Keratinocyte (primary cell): ENCODE measurements around the gene TP53RK. TPM values are rescaled to one million over a fixed set of nuclear protein-coding genes. Genes with fewer than 3 reads are reported as not detected.

Experiments used
- DNase-seq: peaks from one replicate; pipeline ENCODE4 v3.0.0-alpha.2; 2011; ENCODE audit warnings: low read depth, missing footprints, low spot score
- FAIRE-seq: peaks from 2 replicates; lab custom pipeline; 2011; peaks lifted over from hg19 to GRCh38; lab: Jason Lieb, UNC
- H2AFZ ChIP-seq: 2 replicates; pipeline ENCODE4 v1.6.0; 2012; ENCODE audit warnings: low read length, control low read depth, inconsistent platforms; ENCODE audit not compliant: control insufficient read depth
- H3K27ac ChIP-seq: 2 replicates; pipeline ENCODE4 v1.5.1; 2011; ENCODE audit warnings: low read length; ENCODE audit not compliant: control insufficient read depth, insufficient read depth
- H3K27me3 ChIP-seq: 3 replicates; pipeline ENCODE4 v1.6.0; 2011; ENCODE audit warnings: low read length; ENCODE audit not compliant: control insufficient read depth, insufficient read depth; ENCODE audit errors: extremely low read depth
- H3K36me3 ChIP-seq, 2 experiments: 2 replicates in 1 of 2; 3 replicates in 1 of 2; pipeline ENCODE4 v1.5.1; 2011; ENCODE audit warnings: low read length in 2 of 2, mild to moderate bottlenecking in 1 of 2; ENCODE audit not compliant: control insufficient read depth in 2 of 2, insufficient read depth in 2 of 2; ENCODE audit errors: extremely low read depth in 1 of 2
- H3K4me1 ChIP-seq: 3 replicates; pipeline ENCODE4 v1.5.1; 2011; ENCODE audit warnings: low read length; ENCODE audit not compliant: control insufficient read depth, insufficient read depth; ENCODE audit errors: extremely low read depth
- H3K4me2 ChIP-seq: 3 replicates; pipeline ENCODE4 v1.6.0; 2011; ENCODE audit warnings: low read depth, low read length; ENCODE audit not compliant: control insufficient read depth, insufficient read depth; ENCODE audit errors: extremely low read depth
- H3K4me3 ChIP-seq, 3 experiments: fragments of 200-600 bp in 1 of 3; sonication (generic) in 1 of 3; 2 replicates in 2 of 3; 3 replicates in 1 of 3; pipeline ENCODE4 v1.5.1; 2011 to 2016; ENCODE audit warnings: low read length in 3 of 3, mild to moderate bottlenecking in 3 of 3, control low read depth in 2 of 3, inconsistent platforms in 1 of 3, low read depth in 1 of 3, mixed read lengths in 1 of 3, mixed run types in 1 of 3, moderate library complexity in 1 of 3; ENCODE audit not compliant: control insufficient read depth in 2 of 3, insufficient read depth in 2 of 3; ENCODE audit errors: extremely low read depth in 1 of 3
- H3K79me2 ChIP-seq: 2 replicates; pipeline ENCODE4 v1.6.0; 2012; ENCODE audit warnings: low read length; ENCODE audit not compliant: control insufficient read depth, insufficient read depth
- H3K9ac ChIP-seq: 3 replicates; pipeline ENCODE4 v1.6.0; 2011; ENCODE audit warnings: low read length; ENCODE audit not compliant: control insufficient read depth, insufficient read depth; ENCODE audit errors: extremely low read depth
- H3K9me1 ChIP-seq: 3 replicates; pipeline ENCODE4 v1.6.0; 2011; ENCODE audit warnings: low read length; ENCODE audit not compliant: control insufficient read depth, insufficient read depth; ENCODE audit errors: extremely low read depth
- H3K9me3 ChIP-seq: 2 replicates; pipeline ENCODE4 v1.5.1; 2012; ENCODE audit warnings: low read depth, low read length; ENCODE audit not compliant: control insufficient read depth
- H4K20me1 ChIP-seq: 3 replicates; pipeline ENCODE4 v1.6.0; 2011; ENCODE audit warnings: low read length; ENCODE audit not compliant: control insufficient read depth, insufficient read depth; ENCODE audit errors: extremely low read depth
- EZH2 ChIP-seq: IDR thresholded peaks from one replicate; pipeline ENCODE4 v1.6.1; 2012; ENCODE audit warnings: inconsistent platforms, mild to moderate bottlenecking, low read length, moderate library complexity
- dilution Hi-C: fragments of 300-500 bp; cut with MboI; formaldehyde crosslinking; loops from one replicate; pipeline ENCODE4 v1.7.0; 2020; ENCODE audit warnings: low sequenced_read_pairs; ENCODE audit not compliant: extremely low pct_ligation_motif_present
- polyA plus RNA-seq, 5 experiments: library from polyadenylated mRNA; depleted of rRNA in 3 of 5; stranded (reverse) in 3 of 5; stranded (forward) in 1 of 5; unstranded in 1 of 5; fragments of >200 nt; gene quantifications; 1 replicate in 1 of 5; 2 replicates in 3 of 5; 3 replicates in 1 of 5; pipeline versions ENCODE4 v1.2.1 to v1.2.3, GENCODE V29; 2011 to 2012; ENCODE audit warnings: missing spikeins in 2 of 5, low read depth in 1 of 5, low replicate concordance in 1 of 5
- TF ChIP-seq, protein P1 (sequence below), 3 experiments: IDR thresholded peaks in 1 of 3; conservative IDR thresholded peaks in 1 of 3; optimal IDR thresholded peaks in 1 of 3; 2 replicates in 2 of 3; 3 replicates in 1 of 3; pipeline versions ENCODE3 to v1.5.1; 2011; ENCODE audit warnings: low read length in 3 of 3, mild to moderate bottlenecking in 3 of 3, moderate library complexity in 2 of 3, control low read depth in 1 of 3, inconsistent platforms in 1 of 3; ENCODE audit not compliant: insufficient read depth in 2 of 3; ENCODE audit errors: extremely low read depth in 1 of 3

The TP53RK gene
- polyA plus RNA-seq, 1 donor (not counting 4 experiments of a cell fraction or from before 2014, with no cell fraction given): 15.9 TPM

DNA sequence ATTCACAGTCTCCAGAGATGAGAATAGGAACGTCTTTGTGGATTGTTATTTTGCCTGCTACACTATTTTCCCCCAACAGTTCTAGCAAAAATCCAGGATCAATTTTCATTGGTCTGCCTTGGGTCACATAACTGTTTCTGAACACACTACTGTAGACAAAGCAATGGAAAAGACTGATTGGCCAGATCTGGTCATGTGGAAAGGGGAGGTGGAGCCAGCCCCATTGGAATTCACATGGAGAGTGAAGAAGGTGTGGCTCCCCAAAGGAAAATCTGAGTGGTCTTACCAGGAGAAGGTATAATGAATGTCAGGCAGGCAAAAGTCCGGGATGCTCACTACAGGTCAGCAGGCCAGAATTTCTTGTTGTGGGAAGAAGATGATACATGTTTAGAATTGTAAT lies 9.5 kb upstream of the TP53RK start:
- Histone ChIP-seq H3K9me1 (no peaks in the 10 kb centered on the region), H4K20me1 (no peaks in the 10 kb centered on the region), H3K4me1 (no peaks in the 10 kb centered on the region), H3K4me3 (no peak overlapping the region), H3K79me2 (no peaks in the 10 kb centered on the region), H3K36me3 (no peaks in the 10 kb centered on the region), H3K9me3 (no peaks in the 10 kb centered on the region), H3K27ac (no peak overlapping the region), H3K4me2 (no peak overlapping the region), H3K9ac (no peak overlapping the region), H3K27me3 (no peaks in the 10 kb centered on the region), H2AFZ (no peak overlapping the region)
- dilution Hi-C loops: no loop called here
- FAIRE-seq: no peak
- no peak for TF ChIP-seq EZH2
- TF ChIP-seq, protein P1, sequence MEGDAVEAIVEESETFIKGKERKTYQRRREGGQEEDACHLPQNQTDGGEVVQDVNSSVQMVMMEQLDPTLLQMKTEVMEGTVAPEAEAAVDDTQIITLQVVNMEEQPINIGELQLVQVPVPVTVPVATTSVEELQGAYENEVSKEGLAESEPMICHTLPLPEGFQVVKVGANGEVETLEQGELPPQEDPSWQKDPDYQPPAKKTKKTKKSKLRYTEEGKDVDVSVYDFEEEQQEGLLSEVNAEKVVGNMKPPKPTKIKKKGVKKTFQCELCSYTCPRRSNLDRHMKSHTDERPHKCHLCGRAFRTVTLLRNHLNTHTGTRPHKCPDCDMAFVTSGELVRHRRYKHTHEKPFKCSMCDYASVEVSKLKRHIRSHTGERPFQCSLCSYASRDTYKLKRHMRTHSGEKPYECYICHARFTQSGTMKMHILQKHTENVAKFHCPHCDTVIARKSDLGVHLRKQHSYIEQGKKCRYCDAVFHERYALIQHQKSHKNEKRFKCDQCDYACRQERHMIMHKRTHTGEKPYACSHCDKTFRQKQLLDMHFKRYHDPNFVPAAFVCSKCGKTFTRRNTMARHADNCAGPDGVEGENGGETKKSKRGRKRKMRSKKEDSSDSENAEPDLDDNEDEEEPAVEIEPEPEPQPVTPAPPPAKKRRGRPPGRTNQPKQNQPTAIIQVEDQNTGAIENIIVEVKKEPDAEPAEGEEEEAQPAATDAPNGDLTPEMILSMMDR (optimal IDR thresholded peaks at IDR 0.05 in 1 of 3, IDR thresholded peaks at IDR 0.05 in 1 of 3, conservative IDR thresholded peaks at IDR 0.05 in 1 of 3; ENCODE audit: extremely low read depth in 1 of 3, insufficient read depth in 2 of 3, low read length in 3 of 3): no peak
- no peak for DNase-seq

DNA sequence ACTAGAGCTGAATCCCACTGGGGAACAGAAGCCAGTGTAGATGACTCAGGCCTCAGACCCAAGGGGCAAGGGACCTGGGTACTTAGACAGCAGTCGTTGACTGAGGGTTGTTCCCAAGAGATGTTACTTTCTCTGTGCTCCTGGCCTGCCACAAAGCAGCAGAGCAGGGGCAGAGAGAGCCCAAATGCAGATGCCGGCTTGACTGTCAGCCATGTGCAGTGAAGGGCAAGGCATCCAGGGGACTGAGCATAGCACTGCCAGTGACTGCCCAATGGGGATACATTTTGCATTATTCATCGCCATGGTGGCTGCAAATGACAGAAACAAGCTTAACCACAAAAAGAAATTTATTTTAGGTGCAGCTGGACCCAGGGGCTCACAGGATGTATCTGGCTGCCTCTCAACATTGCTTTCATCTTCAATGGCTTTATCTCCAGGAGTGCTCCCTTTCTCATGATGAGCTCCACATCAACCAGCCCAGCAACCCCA lies 7.6 kb upstream of the TP53RK start:
- Histone ChIP-seq H2AFZ (no peak overlapping the region), H3K9me3 (no peaks in the 10 kb centered on the region), H3K27ac (no peak overlapping the region), H3K9ac (no peak overlapping the region), H3K9me1 (no peaks in the 10 kb centered on the region), H3K4me3 (no peak overlapping the region), H3K4me1 (no peaks in the 10 kb centered on the region), H3K4me2 (no peak overlapping the region), H4K20me1 (no peaks in the 10 kb centered on the region), H3K27me3 (no peaks in the 10 kb centered on the region), H3K79me2 (no peaks in the 10 kb centered on the region), H3K36me3 (no peaks in the 10 kb centered on the region)
- DNase-seq: no peak
- no peak for FAIRE-seq
- no peak for TF ChIP-seq EZH2
- TF ChIP-seq, protein P1 (optimal IDR thresholded peaks at IDR 0.05 in 1 of 3, IDR thresholded peaks at IDR 0.05 in 1 of 3, conservative IDR thresholded peaks at IDR 0.05 in 1 of 3; ENCODE audit: extremely low read depth in 1 of 3, insufficient read depth in 2 of 3, low read length in 3 of 3): no peak
- dilution Hi-C loops: no loop called here
